ENCODE measurements around the gene CECR2.

The CECR2 gene
- 0.19 to 7.6 (median 0.44) reads per million in 17 experiments for total RNA-seq

GRCh38 chr22:17369439-17370025 is at the start of gene CECR2:
Gene CECR2 (plus strand): TSS chr22:17369460. CDS start chr22:17369784, 324 bp downstream.
- peak; percentile 12 to 71 (median 51) for DNase-seq

GRCh38 chr22:17319546-17319945 is 49.7 kb upstream of the CECR2 start:
- no peak for DNase-seq

GRCh38 chr22:17322511-17322910 is 46.7 kb upstream of the CECR2 start:
- no peak for DNase-seq

GRCh38 chr22:17331690-17332089 is 37.6 kb upstream of the CECR2 start:
- DNase-seq = no peak

- DNase-seq = no peak
These were observed 37.0 kb upstream of the CECR2 start for GRCh38 chr22:17332109-17332800.

GRCh38 chr22:17334059-17334458 is 35.2 kb upstream of the CECR2 start:
- peak; percentile 42 to 75 (median 60) for DNase-seq

- no peak for DNase-seq
These were observed 34.3 kb upstream of the CECR2 start for GRCh38 chr22:17334983-17335382.

- peak; percentile 43 to 86 (median 67) for DNase-seq
These were observed 33.2 kb upstream of the CECR2 start for GRCh38 chr22:17336061-17336460.

- no peak for DNase-seq
These were observed 31.6 kb upstream of the CECR2 start for GRCh38 chr22:17337639-17338038.

- peak; percentile 25 to 75 (median 66) for DNase-seq
These were observed 30.1 kb upstream of the CECR2 start for GRCh38 chr22:17339095-17339693.

- no peak for DNase-seq
These were observed 26.9 kb upstream of the CECR2 start for GRCh38 chr22:17342361-17342760.

GRCh38 chr22:17343766-17344165 is 25.5 kb upstream of the CECR2 start:
- peak in 3 of 4 experiments; percentile 18 to 41 (median 31) for DNase-seq

- no peak for DNase-seq
These were observed 22.7 kb upstream of the CECR2 start for GRCh38 chr22:17346578-17346977.

- no peak for DNase-seq
These were observed 21.5 kb upstream of the CECR2 start for GRCh38 chr22:17347724-17348123.

GRCh38 chr22:17348464-17349103 is 20.7 kb upstream of the CECR2 start:
- no peak for DNase-seq

- no peak for DNase-seq
These were observed 20.1 kb upstream of the CECR2 start for GRCh38 chr22:17349172-17349571.

- no peak for DNase-seq
These were observed 19.0 kb upstream of the CECR2 start for GRCh38 chr22:17350292-17350691.

GRCh38 chr22:17352798-17353197 is 16.5 kb upstream of the CECR2 start:
- no peak for DNase-seq

- no peak for DNase-seq
These were observed 11.6 kb upstream of the CECR2 start for GRCh38 chr22:17357688-17358087.

- no peak for DNase-seq
These were observed 10.8 kb upstream of the CECR2 start for GRCh38 chr22:17358415-17358814.

GRCh38 chr22:17359501-17359900 is 9.8 kb upstream of the CECR2 start:
- DNase-seq = peak; percentile 60 to 78 (median 74)

GRCh38 chr22:17366329-17366728 is 2.9 kb upstream of the CECR2 start:
- no peak for DNase-seq

GRCh38 chr22:17366830-17367229 is 2.4 kb upstream of the CECR2 start:
- peak; percentile 15 to 64 (median 42) for DNase-seq
